CD8-positive, alpha-beta memory T cell (primary cell): ENCODE results near the gene LMTK2. TPM values are rescaled to one million over a fixed set of nuclear protein-coding genes. Genes with fewer than 3 reads are reported as not detected.
"Not testable (repeated sequence)": the region's sequence is repeated elsewhere in the genome, so short reads cannot be mapped to it uniquely, and the experiment has no call there.

Source experiments
- CTCF ChIA-PET: fragments of 350-600 bp; sonication (Branson Sonifier 250); formaldehyde crosslinking; loops from one replicate; lab custom pipeline; 2021; ENCODE audit warnings: antibody characterized with exemption; lab: Charles Lee
- POLR2A ChIA-PET: fragments of 350-600 bp; sonication (Branson Sonifier 250); formaldehyde crosslinking; loops from one replicate; lab custom pipeline; 2021; ENCODE audit warnings: antibody characterized with exemption; lab: Charles Lee
- DNase-seq, 5 donors: peaks; one replicate each; pipeline versions ENCODE4 v3.0.0 to v3.0.0-alpha.2; 2020 to 2022; ENCODE audit warnings: mixed read lengths in 1 of 5
- H3K27ac ChIP-seq: one replicate; pipeline ENCODE4 v1.7.0; 2013; ENCODE audit warnings: low read depth, mild to moderate bottlenecking, low read length, moderate library complexity
- H3K27me3 ChIP-seq: 2 replicates; pipeline ENCODE4 v1.7.0; 2013; ENCODE audit warnings: low read length, mild to moderate bottlenecking; ENCODE audit not compliant: insufficient read depth, poor library complexity, severe bottlenecking
- H3K36me3 ChIP-seq: 2 replicates; pipeline ENCODE4 v1.7.0; 2013; ENCODE audit warnings: mild to moderate bottlenecking, low read length, moderate library complexity; ENCODE audit not compliant: insufficient read depth
- H3K4me1 ChIP-seq: 2 replicates; pipeline ENCODE4 v1.7.0; 2013; ENCODE audit warnings: mild to moderate bottlenecking, low read length, moderate library complexity; ENCODE audit not compliant: insufficient read depth
- H3K4me3 ChIP-seq: 2 replicates; pipeline ENCODE4 v1.7.0; 2013; ENCODE audit warnings: mild to moderate bottlenecking, low read length
- H3K9me3 ChIP-seq: 2 replicates; pipeline ENCODE4 v1.7.0; 2013; ENCODE audit warnings: mild to moderate bottlenecking, low read length
- H3K27ac Mint-ChIP-seq, 8 donors: one replicate each; pipeline ENCODE4 v1.8.0; 2020 to 2021; ENCODE audit warnings: mixed read lengths in 8 of 8, mild to moderate bottlenecking in 6 of 8, inconsistent platforms in 3 of 8, moderate library complexity in 3 of 8
- H3K27me3 Mint-ChIP-seq, 2 donors: one replicate each; pipeline ENCODE4 v1.8.0; 2020 to 2021; ENCODE audit warnings: mixed read lengths in 2 of 2, mild to moderate bottlenecking in 1 of 2, moderate library complexity in 1 of 2
- H3K36me3 Mint-ChIP-seq, 3 donors: one replicate each; pipeline ENCODE4 v1.8.0; 2020 to 2021; ENCODE audit warnings: mixed read lengths in 3 of 3, inconsistent platforms in 1 of 3, mild to moderate bottlenecking in 1 of 3
- H3K4me1 Mint-ChIP-seq, 3 donors: one replicate each; pipeline ENCODE4 v1.8.0; 2020 to 2021; ENCODE audit warnings: mixed read lengths in 3 of 3, inconsistent platforms in 1 of 3, mild to moderate bottlenecking in 1 of 3
- H3K4me3 Mint-ChIP-seq, 7 donors: one replicate each; pipeline ENCODE4 v1.8.0; 2020 to 2021; ENCODE audit warnings: mixed read lengths in 7 of 7, mild to moderate bottlenecking in 6 of 7, moderate library complexity in 4 of 7, inconsistent platforms in 2 of 7
- H3K9me3 Mint-ChIP-seq, 5 donors: one replicate each; pipeline ENCODE4 v1.8.0; 2020 to 2022; ENCODE audit warnings: mixed read lengths in 5 of 5, mild to moderate bottlenecking in 3 of 5, moderate library complexity in 2 of 5, inconsistent platforms in 1 of 5
- polyA plus RNA-seq: library from polyadenylated mRNA; unstranded; fragments of 300-500 nt; fragmentation: Illumina TruSeq; gene quantifications from one replicate; pipeline ENCODE4 v1.2.3, GENCODE V29; 2021
- total RNA-seq, 2 experiments: library from RNA; stranded (reverse); gene quantifications; one replicate each; pipeline ENCODE4 v1.2.3, GENCODE V29; 2021

The LMTK2 gene
- total and polyA plus RNA-seq, 3 experiments from 2014 or later, result 4.6 to 17.1 (median 16.0) TPM

DNA sequence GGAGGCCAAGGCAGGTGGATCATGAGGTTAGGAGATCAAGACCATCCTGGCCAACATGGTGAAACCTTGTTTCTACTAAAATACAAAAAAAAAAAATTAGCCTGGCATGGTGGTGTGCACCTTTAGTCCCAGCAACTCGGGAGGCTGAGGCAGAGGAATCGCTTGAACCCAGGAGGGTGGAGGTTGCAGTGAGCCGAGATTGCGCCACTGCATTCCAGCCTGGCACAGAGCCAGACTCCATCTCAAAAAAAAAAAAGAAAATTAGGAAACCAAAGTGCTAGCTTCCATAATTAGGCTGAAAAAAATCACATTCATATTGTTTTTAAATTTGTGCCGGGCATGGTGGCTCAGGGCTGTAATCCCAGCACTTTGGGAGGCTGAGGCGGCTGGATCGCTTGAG lies 14.7 kb downstream of the LMTK2 start:
- H3K4me3 Mint-ChIP-seq, H3K27ac Mint-ChIP-seq, H3K36me3 ChIP-seq, H3K9me3 Mint-ChIP-seq, POLR2A ChIA-PET, H3K27ac ChIP-seq, H3K9me3 ChIP-seq, H3K27me3 Mint-ChIP-seq, H3K27me3 ChIP-seq, H3K4me1 ChIP-seq, H3K4me3 ChIP-seq, DNase-seq: not testable (repeated sequence)
- Mint-ChIP-seq H3K36me3 (peaks cover 0 to 26% (median 16%) of the 10 kb centered on the region in 3 donors), H3K4me1 (peaks cover 32 to 57% (median 49%) of the 10 kb centered on the region in 3 donors)
- CTCF ChIA-PET, result interaction anchor here (0.6 kb wide), 1 partner anchor 751 kb away, joined by 3 read pairs; no protein-coding TSS in a partner anchor

DNA sequence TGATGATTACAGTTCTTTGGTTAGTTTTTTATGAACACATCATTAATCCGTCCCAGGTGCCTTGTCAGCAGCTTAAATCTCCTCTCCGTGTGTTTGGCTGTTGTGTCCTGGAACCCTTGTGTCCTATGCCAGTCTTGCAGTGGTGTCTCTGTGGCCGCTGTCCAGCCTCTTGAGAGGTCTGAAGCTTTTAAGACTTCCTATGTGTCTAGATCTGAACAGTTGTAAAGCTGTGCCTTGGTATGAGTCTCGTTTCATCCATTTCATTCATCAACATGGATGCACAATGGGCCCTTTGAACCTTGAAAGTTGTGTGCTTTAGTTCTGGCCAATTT lies 16.7 kb downstream of the LMTK2 start:
- no peaks in the 10 kb centered on the region for H3K4me1 ChIP-seq

DNA sequence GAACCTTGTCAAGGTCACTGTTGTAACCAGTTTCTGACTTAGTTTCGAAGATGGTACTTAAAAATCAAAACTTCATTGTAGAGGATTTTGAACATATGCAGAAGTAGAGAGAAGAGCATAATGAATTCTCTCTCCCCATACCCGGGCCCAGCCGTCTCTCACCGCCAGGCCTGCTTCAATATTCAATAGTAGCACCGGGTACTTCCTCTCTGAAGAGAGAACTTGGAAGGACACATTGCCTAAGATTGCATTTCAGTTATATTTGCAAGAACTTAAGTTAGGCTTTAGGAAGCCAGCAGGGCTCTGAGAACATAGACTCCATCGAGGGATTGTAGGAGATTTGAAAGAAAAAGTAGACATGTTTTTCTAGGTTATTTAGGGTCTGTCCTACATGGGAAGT lies 19.1 kb downstream of the LMTK2 start:
- no peaks in the 10 kb centered on the region for H3K9me3 Mint-ChIP-seq
- ChIA-PET POLR2A (no interaction called here), CTCF (no interaction called here)
- H3K4me3 ChIP-seq, result no peak overlapping the region
- peaks cover 0 to 12% (median 10%) of the 10 kb centered on the region in 3 donors for H3K36me3 Mint-ChIP-seq
- no peaks in the 10 kb centered on the region for H3K36me3 ChIP-seq
- H3K9me3 ChIP-seq, result no peaks in the 10 kb centered on the region
- no peaks in the 10 kb centered on the region for H3K4me1 ChIP-seq
- H3K27ac ChIP-seq, result no peak overlapping the region
- no peak overlapping the region for H3K27ac Mint-ChIP-seq
- no peaks in the 10 kb centered on the region for H3K27me3 ChIP-seq
- H3K4me1 Mint-ChIP-seq, result peaks cover 34 to 64% (median 58%) of the 10 kb centered on the region in 3 donors
- H3K4me3 Mint-ChIP-seq, result no peak overlapping the region
- DNase-seq, result no peak
- no peaks in the 10 kb centered on the region for H3K27me3 Mint-ChIP-seq

More for the DNA sequence above, 16.7 kb downstream of the LMTK2 start:
- Histone ChIP-seq H3K36me3 (no peaks in the 10 kb centered on the region), H3K4me3 (no peak overlapping the region), H3K27me3 (no peaks in the 10 kb centered on the region), H3K9me3 (no peaks in the 10 kb centered on the region), H3K27ac (no peak overlapping the region)
- H3K27ac Mint-ChIP-seq, result no peak overlapping the region
- CTCF ChIA-PET, result interaction anchor here (1.0 kb wide), 1 partner anchor 45 kb away, joined by 4 read pairs; no protein-coding TSS in a partner anchor
- no peaks in the 10 kb centered on the region for H3K9me3 Mint-ChIP-seq
- H3K4me3 Mint-ChIP-seq, result no peak overlapping the region
- H3K36me3 Mint-ChIP-seq, result peaks cover 0 to 22% (median 15%) of the 10 kb centered on the region in 3 donors
- peaks cover 0 to 2% of the 10 kb centered on the region in 2 donors for H3K27me3 Mint-ChIP-seq
- DNase-seq, result no peak
- POLR2A ChIA-PET, result no interaction called here
- H3K4me1 Mint-ChIP-seq, result peaks cover 30 to 59% (median 51%) of the 10 kb centered on the region in 3 donors

DNA sequence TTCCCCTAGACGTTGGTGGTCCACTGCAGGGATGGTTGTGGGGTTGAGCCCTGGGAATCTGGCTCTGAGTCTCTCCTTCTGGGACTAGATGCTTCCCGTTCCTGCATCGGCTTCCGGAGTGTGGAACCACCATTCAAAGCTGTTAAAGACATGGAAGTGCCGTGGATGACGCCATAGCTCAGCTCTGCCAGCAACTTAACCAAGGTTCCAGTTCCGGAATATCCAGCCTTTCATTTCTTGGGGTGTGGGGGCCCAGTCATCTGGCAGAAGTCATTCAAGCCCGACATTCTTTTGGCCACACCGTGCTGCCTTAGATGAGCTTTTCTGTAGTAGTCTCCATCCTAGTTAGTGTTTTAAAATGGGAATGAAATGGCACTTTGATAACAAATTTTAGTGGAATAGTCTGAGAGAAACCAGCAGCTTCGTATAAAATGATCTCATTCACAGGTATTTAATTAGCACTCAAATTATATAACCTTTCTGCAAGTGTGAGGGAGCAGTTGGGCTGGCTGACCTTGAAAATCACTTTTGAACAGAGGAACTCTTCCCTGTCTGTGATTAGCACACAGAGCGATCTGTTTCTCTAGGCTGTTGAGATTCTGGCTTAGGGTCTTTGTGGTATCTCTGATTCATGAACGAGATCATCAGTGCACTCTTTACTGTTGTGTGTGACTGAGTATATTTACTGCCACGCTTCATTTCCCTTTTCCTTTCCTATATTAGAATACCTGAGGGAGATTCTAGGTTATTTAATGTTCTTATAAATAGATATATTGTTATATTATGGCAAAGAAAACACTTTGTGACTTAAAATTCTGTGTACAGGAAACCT lies 19.9 kb downstream of the LMTK2 start:
- H3K27ac Mint-ChIP-seq, result no peak overlapping the region
- CTCF ChIA-PET, result no interaction called here
- H3K4me3 Mint-ChIP-seq, result no peak overlapping the region
- POLR2A ChIA-PET, result no interaction called here
- Histone ChIP-seq H3K36me3 (no peaks in the 10 kb centered on the region), H3K4me1 (peaks cover 6% of the 10 kb centered on the region), H3K27me3 (no peaks in the 10 kb centered on the region), H3K4me3 (no peak overlapping the region), H3K27ac (no peak overlapping the region), H3K9me3 (no peaks in the 10 kb centered on the region)
- no peaks in the 10 kb centered on the region for H3K27me3 Mint-ChIP-seq
- H3K9me3 Mint-ChIP-seq, result no peaks in the 10 kb centered on the region
- DNase-seq, result no peak
- peaks cover 40 to 68% (median 63%) of the 10 kb centered on the region in 3 donors for H3K4me1 Mint-ChIP-seq
- H3K36me3 Mint-ChIP-seq, result peaks cover 0 to 12% (median 10%) of the 10 kb centered on the region in 3 donors

DNA sequence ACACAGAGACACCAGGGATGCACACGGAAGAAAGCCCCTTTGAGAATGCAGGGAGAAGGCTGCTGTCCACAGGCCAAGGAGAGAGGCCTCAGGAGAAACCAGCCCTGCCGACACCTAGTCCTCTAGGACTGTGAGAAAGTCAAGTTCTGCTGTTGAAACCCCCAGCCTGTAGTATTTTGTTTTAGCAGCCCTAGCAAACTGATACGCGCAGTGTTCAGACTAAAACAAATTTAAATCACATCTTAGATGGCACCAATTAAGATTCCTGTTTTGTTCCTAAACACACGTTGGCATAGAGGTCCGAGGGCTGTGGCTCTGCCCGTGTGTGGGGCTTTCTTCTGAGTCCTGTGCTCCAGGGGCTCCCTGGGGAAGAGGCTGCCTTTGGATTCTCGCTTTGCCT lies 21.7 kb downstream of the LMTK2 start:
- DNase-seq, result no peak
- Mint-ChIP-seq H3K9me3 (no peaks in the 10 kb centered on the region), H3K4me1 (peaks cover 53 to 76% (median 68%) of the 10 kb centered on the region in 3 donors), H3K27ac (no peak overlapping the region), H3K27me3 (no peaks in the 10 kb centered on the region), H3K4me3 (no peak overlapping the region), H3K36me3 (peaks cover 0 to 11% (median 6%) of the 10 kb centered on the region in 3 donors)
- Histone ChIP-seq H3K9me3 (no peaks in the 10 kb centered on the region), H3K4me3 (no peak overlapping the region), H3K27ac (no peak overlapping the region), H3K36me3 (no peaks in the 10 kb centered on the region), H3K27me3 (no peaks in the 10 kb centered on the region), H3K4me1 (peaks cover 25% of the 10 kb centered on the region)
- CTCF ChIA-PET, result no interaction called here
- POLR2A ChIA-PET, result no interaction called here

DNA sequence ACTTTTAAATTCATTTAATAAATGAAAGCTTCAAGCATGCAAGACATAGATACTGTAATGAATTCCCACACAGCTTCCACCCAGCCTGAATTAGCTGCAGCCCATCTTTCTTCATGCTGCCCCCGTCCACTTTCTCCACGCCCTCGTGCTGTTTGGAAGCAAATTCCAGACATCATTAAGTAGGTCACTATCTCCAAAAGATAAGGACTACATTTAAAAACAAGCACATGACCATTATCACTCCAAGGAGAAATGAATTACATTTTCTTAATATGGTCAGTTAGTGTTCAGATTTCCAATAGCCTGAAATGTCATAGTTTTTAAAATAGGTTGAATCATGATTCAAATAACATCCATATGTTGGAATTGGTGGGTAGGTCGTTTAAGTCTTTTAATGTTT lies 24.3 kb downstream of the LMTK2 start:
- H3K4me1 Mint-ChIP-seq, result peaks cover 54 to 73% (median 69%) of the 10 kb centered on the region in 3 donors
- POLR2A ChIA-PET, result no interaction called here

DNA sequence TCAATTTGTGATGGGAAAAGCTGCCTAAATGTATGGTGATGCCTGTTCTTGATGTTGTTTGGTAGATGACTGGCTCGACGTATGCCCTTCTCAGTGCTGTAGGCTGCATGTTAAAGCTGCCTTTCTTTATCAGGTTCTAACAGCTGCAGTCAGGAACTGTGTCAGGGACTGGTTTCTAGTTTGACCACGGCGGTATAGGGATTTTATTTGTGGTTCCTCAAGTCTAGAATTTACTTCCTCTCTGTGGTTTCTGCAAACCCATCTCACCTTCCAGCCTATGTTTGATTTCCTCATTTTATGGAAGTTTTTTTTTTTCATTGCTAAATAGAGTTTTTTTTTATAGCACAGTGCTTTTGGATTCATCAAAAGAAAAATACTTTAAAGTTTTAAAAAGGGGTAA lies 26.5 kb downstream of the LMTK2 start:
- Mint-ChIP-seq H3K27ac (peak overlapping the region in 7 of 8 donors; percentile 1 to 70 (median 55)), H3K4me1 (peaks cover 52 to 59% (median 58%) of the 10 kb centered on the region in 3 donors), H3K9me3 (no peaks in the 10 kb centered on the region), H3K4me3 (peak overlapping the region; percentile 3 to 83 (median 67)), H3K36me3 (peaks cover 0 to 16% (median 7%) of the 10 kb centered on the region in 3 donors), H3K27me3 (no peaks in the 10 kb centered on the region)
- no peak overlapping the region for H3K4me3 ChIP-seq
- peaks cover 34% of the 10 kb centered on the region for H3K4me1 ChIP-seq
- H3K27me3 ChIP-seq, result no peaks in the 10 kb centered on the region
- H3K36me3 ChIP-seq, result no peaks in the 10 kb centered on the region
- CTCF ChIA-PET, result interaction anchor here (1.1 kb wide), 1 partner anchor 35 kb away, joined by 4 read pairs; no protein-coding TSS in a partner anchor
- POLR2A ChIA-PET, result interaction anchor here (1.3 kb wide), 1 partner anchor 22 kb away, joined by 4 read pairs; no protein-coding TSS in a partner anchor
- DNase-seq, result peak in 3 of 5 donors; percentile 9 to 52 (median 37)
- H3K27ac ChIP-seq, result no peak overlapping the region
- no peaks in the 10 kb centered on the region for H3K9me3 ChIP-seq

More for the DNA sequence above, 24.3 kb downstream of the LMTK2 start:
- H3K36me3 ChIP-seq, result no peaks in the 10 kb centered on the region
- H3K27ac ChIP-seq, result no peak overlapping the region
- Mint-ChIP-seq H3K4me3 (peak overlapping the region in 1 of 7 donors; percentile 83), H3K9me3 (no peaks in the 10 kb centered on the region), H3K27me3 (no peaks in the 10 kb centered on the region), H3K36me3 (peaks cover 0 to 2% (median 0%) of the 10 kb centered on the region in 3 donors), H3K27ac (no peak overlapping the region)
- H3K4me3 ChIP-seq, result no peak overlapping the region
- H3K9me3 ChIP-seq, result no peaks in the 10 kb centered on the region
- CTCF ChIA-PET, result interaction anchor here (1.2 to 1.5 kb wide), 4 partner anchors 13 to 110 kb away, joined by 3 to 9 read pairs (median 4); partner anchors contain the start of gene LMTK2
- peaks cover 34% of the 10 kb centered on the region for H3K4me1 ChIP-seq
- no peaks in the 10 kb centered on the region for H3K27me3 ChIP-seq
- DNase-seq, result no peak
